OCI-LY1 (cell line): ENCODE results near the gene OR8B8.

Source experiments
- H2AFZ ChIP-seq: fragments of 200-600 bp; sonication (generic), shearing (Covaris generic); 2 replicates; pipeline ENCODE4 v1.6.0; 2014; ENCODE audit warnings: antibody characterized with exemption, mild to moderate bottlenecking, low read length
- H3F3A ChIP-seq: fragments of 200-600 bp; sonication (generic), shearing (Covaris generic); 2 replicates; pipeline ENCODE4 v1.6.0; 2014; ENCODE audit warnings: mild to moderate bottlenecking, antibody characterized with exemption, low read length, moderate library complexity; ENCODE audit not compliant: insufficient read depth
- H3K27ac ChIP-seq: fragments of 200-600 bp; sonication (generic); 2 replicates; pipeline ENCODE4 v1.5.1; 2014; ENCODE audit warnings: low read length, mixed run types, mild to moderate bottlenecking, low read depth; ENCODE audit not compliant: poor library complexity, severe bottlenecking
- H3K27me3 ChIP-seq: fragments of 200-600 bp; sonication (generic); 2 replicates; pipeline ENCODE4 v1.6.0; 2014; ENCODE audit warnings: antibody characterized with exemption, mild to moderate bottlenecking, low read length, moderate library complexity; ENCODE audit not compliant: insufficient read depth
- H3K36me3 ChIP-seq: fragments of 200-600 bp; sonication (generic); 2 replicates; pipeline ENCODE4 v1.6.1; 2014; ENCODE audit warnings: mild to moderate bottlenecking, antibody characterized with exemption, low read length, moderate library complexity, mixed read lengths; ENCODE audit not compliant: insufficient read depth
- H3K4me1 ChIP-seq: fragments of 200-600 bp; sonication (generic); 2 replicates; pipeline ENCODE4 v1.5.1; 2014; ENCODE audit warnings: mild to moderate bottlenecking, low read length, moderate library complexity; ENCODE audit not compliant: insufficient read depth, severe bottlenecking
- H3K4me2 ChIP-seq: fragments of 200-600 bp; sonication (generic), shearing (Covaris generic); 2 replicates; pipeline ENCODE4 v1.6.1; 2014; ENCODE audit warnings: low read length
- H3K4me3 ChIP-seq: fragments of 200-600 bp; sonication (generic); 2 replicates; pipeline ENCODE4 v1.5.1; 2014; ENCODE audit warnings: low read length, low read depth, mild to moderate bottlenecking, mixed read lengths; ENCODE audit not compliant: poor library complexity, severe bottlenecking
- H3K79me2 ChIP-seq: fragments of 200-600 bp; shearing (Covaris generic); 2 replicates; pipeline ENCODE4 v1.6.1; 2016; ENCODE audit warnings: mixed run types, low read length, mixed read lengths; ENCODE audit not compliant: insufficient read depth
- H3K9ac ChIP-seq: fragments of 200-600 bp; sonication (generic), shearing (Covaris generic); 2 replicates; pipeline ENCODE4 v1.6.1; 2014; ENCODE audit warnings: mild to moderate bottlenecking, low read length, mixed read lengths
- H3K9me2 ChIP-seq: fragments of 200-600 bp; sonication (generic), shearing (Covaris generic); 2 replicates; pipeline ENCODE4 v1.6.1; 2014; ENCODE audit warnings: low read depth, mild to moderate bottlenecking, low read length, mixed read lengths
- H3K9me3 ChIP-seq: fragments of 200-600 bp; shearing (Covaris generic); 2 replicates; pipeline ENCODE4 v1.6.1; 2014; ENCODE audit warnings: low read length, mixed read lengths
- H4K20me1 ChIP-seq: fragments of 200-600 bp; sonication (generic), shearing (Covaris generic); 2 replicates; pipeline ENCODE4 v1.6.0; 2016; ENCODE audit warnings: mild to moderate bottlenecking, low read length; ENCODE audit not compliant: insufficient read depth
- CTCF ChIP-seq: fragments of 200-600 bp; sonication (generic), shearing (Covaris generic); IDR thresholded peaks from 2 replicates; pipeline ENCODE4 v1.5.1; 2017; ENCODE audit warnings: mild to moderate bottlenecking, antibody characterized with exemption, low read length, moderate library complexity, mixed read lengths
- EZH2 ChIP-seq: fragments of 200-600 bp; sonication (generic), shearing (Covaris generic); IDR thresholded peaks from 2 replicates; pipeline ENCODE4 v1.8.0; 2017; ENCODE audit warnings: borderline replicate concordance, mixed run types, mild to moderate bottlenecking, antibody characterized with exemption, low read length, moderate library complexity, mixed read lengths

Gene OR8B8

GRCh38 chr11:124442442-124442841 is 3.1 kb downstream of the OR8B8 start:
- no peak overlapping the region for H2AFZ ChIP-seq
- H3K27me3 ChIP-seq = no peaks in the 10 kb centered on the region
- no peak overlapping the region for H3K4me2 ChIP-seq
- H3K79me2 ChIP-seq = no peaks in the 10 kb centered on the region
- H3K9me2 ChIP-seq = no peaks in the 10 kb centered on the region
- no peaks in the 10 kb centered on the region for H3K9me3 ChIP-seq
- no peaks in the 10 kb centered on the region for H4K20me1 ChIP-seq
- no peak overlapping the region for H3K4me3 ChIP-seq
- H3K4me1 ChIP-seq = no peaks in the 10 kb centered on the region
- H3K36me3 ChIP-seq = no peaks in the 10 kb centered on the region
- no peak for TF ChIP-seq CTCF
- no peak for TF ChIP-seq EZH2
- H3F3A ChIP-seq = no peaks in the 10 kb centered on the region
- H3K9ac ChIP-seq = no peak overlapping the region
- H3K27ac ChIP-seq = no peak overlapping the region

- TF ChIP-seq CTCF (no peak), EZH2 (no peak)
- no peak overlapping the region for H2AFZ ChIP-seq
- H3K36me3 ChIP-seq = no peaks in the 10 kb centered on the region
- H3K9ac ChIP-seq = no peak overlapping the region
- H3K4me3 ChIP-seq = no peak overlapping the region
- no peaks in the 10 kb centered on the region for H3K4me1 ChIP-seq
- no peaks in the 10 kb centered on the region for H3F3A ChIP-seq
- no peak overlapping the region for H3K27ac ChIP-seq
- no peaks in the 10 kb centered on the region for H3K79me2 ChIP-seq
- no peaks in the 10 kb centered on the region for H3K27me3 ChIP-seq
- H3K4me2 ChIP-seq = no peak overlapping the region
- no peaks in the 10 kb centered on the region for H4K20me1 ChIP-seq
- no peaks in the 10 kb centered on the region for H3K9me3 ChIP-seq
- H3K9me2 ChIP-seq = no peaks in the 10 kb centered on the region
Observed at GRCh38 chr11:124441519-124441918, 4.0 kb downstream of the OR8B8 start.

GRCh38 chr11:124441081-124441480 is 4.4 kb downstream of the OR8B8 start:
- Histone ChIP-seq H2AFZ (no peak overlapping the region), H3K79me2 (no peaks in the 10 kb centered on the region), H3K9me3 (no peaks in the 10 kb centered on the region), H3K36me3 (no peaks in the 10 kb centered on the region), H3K4me2 (no peak overlapping the region), H3K27ac (no peak overlapping the region), H3K9ac (no peak overlapping the region), H3K27me3 (no peaks in the 10 kb centered on the region), H3K4me1 (no peaks in the 10 kb centered on the region), H3K9me2 (no peaks in the 10 kb centered on the region), H4K20me1 (no peaks in the 10 kb centered on the region), H3F3A (no peaks in the 10 kb centered on the region), H3K4me3 (no peak overlapping the region)
- TF ChIP-seq CTCF (no peak), EZH2 (no peak)
